PC-3 (cell line): Measurements from ENCODE around the gene TXNDC2.

Experiments
- EZH2 ChIP-seq: fragments of 300-600 bp; sonication (generic); IDR thresholded peaks from one replicate; pipeline ENCODE4 v1.6.1; 2017; ENCODE audit warnings: antibody characterized with exemption, mild to moderate bottlenecking, low read length; ENCODE audit not compliant: unreplicated experiment
- TF ChIP-seq, protein P1 (sequence below): fragments of 300-600 bp; sonication (generic); conservative IDR thresholded peaks from 2 replicates; pipeline ENCODE4 v1.5.1; 2017; ENCODE audit warnings: antibody characterized with exemption, low read depth, mild to moderate bottlenecking, low read length

- TF ChIP-seq, protein P1, sequence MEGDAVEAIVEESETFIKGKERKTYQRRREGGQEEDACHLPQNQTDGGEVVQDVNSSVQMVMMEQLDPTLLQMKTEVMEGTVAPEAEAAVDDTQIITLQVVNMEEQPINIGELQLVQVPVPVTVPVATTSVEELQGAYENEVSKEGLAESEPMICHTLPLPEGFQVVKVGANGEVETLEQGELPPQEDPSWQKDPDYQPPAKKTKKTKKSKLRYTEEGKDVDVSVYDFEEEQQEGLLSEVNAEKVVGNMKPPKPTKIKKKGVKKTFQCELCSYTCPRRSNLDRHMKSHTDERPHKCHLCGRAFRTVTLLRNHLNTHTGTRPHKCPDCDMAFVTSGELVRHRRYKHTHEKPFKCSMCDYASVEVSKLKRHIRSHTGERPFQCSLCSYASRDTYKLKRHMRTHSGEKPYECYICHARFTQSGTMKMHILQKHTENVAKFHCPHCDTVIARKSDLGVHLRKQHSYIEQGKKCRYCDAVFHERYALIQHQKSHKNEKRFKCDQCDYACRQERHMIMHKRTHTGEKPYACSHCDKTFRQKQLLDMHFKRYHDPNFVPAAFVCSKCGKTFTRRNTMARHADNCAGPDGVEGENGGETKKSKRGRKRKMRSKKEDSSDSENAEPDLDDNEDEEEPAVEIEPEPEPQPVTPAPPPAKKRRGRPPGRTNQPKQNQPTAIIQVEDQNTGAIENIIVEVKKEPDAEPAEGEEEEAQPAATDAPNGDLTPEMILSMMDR: no peak
- no peak for TF ChIP-seq EZH2
These were observed 27.1 kb upstream of the TXNDC2 start for GRCh38 chr18:9858642-9859041.
